ENCODE results near the gene KANSL1L.

KANSL1L gene

DNA sequence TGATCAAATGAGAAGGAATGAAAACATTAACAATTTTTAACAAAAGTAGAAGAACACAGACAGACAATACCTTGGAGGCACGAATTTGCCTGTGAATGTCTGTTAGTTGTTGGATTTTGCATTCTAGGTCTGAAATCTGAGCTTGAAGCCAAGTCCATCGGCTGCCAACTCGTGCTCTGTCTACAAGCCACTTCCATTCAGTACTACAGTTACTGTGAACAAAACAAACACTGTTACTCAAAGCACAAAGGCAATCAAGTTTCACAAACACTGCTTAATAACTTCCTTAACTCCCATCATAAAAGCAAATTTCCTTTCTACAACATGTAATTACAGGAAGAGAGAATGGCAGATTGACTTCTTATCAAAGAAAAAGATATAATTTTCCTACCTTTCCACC lies 42.2 kb downstream of the KANSL1L start:
- no peak for DNase-seq (ENCODE audit: extremely low read depth, low read depth)
- no peak overlapping the region for H3K4me3 ChIP-seq (replicated peaks; ENCODE audit: low read depth, low read length)
- TF ChIP-seq, protein P1, sequence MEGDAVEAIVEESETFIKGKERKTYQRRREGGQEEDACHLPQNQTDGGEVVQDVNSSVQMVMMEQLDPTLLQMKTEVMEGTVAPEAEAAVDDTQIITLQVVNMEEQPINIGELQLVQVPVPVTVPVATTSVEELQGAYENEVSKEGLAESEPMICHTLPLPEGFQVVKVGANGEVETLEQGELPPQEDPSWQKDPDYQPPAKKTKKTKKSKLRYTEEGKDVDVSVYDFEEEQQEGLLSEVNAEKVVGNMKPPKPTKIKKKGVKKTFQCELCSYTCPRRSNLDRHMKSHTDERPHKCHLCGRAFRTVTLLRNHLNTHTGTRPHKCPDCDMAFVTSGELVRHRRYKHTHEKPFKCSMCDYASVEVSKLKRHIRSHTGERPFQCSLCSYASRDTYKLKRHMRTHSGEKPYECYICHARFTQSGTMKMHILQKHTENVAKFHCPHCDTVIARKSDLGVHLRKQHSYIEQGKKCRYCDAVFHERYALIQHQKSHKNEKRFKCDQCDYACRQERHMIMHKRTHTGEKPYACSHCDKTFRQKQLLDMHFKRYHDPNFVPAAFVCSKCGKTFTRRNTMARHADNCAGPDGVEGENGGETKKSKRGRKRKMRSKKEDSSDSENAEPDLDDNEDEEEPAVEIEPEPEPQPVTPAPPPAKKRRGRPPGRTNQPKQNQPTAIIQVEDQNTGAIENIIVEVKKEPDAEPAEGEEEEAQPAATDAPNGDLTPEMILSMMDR (IDR thresholded peaks at IDR 0.05; ENCODE audit: low read depth, low read length, missing control alignments): no peak

DNA sequence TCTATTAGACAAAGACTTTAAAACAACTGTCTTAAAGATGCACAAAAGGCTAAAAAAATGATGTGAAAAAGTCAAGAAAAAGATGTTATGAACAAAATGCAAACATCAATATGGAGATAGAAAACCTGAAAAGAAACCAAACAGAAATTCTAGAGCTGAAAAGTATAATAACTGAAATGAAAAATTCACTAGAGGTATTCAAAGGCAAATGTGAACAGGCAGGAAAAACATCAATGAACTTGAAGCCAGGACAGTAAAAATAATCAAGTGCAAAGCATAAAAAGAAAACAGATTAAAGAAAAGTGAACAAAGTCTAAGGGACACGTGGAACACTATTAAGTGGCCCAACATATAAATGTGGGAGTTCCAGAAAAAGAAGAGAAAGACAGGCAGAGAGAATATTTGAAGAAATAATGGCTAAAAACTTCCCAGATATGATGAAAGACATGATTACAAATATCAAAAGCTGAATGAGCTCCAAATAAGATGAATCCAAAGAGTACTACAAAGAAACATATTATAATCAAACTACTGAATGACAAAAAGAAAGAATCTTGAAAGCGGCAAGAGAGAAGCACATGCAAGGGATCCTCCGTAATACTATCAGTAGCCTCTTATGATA lies 57.5 kb downstream of the KANSL1L start:
- H3K4me3 ChIP-seq (replicated peaks; ENCODE audit: low read depth, low read length): no peak overlapping the region
- TF ChIP-seq, protein P1 (IDR thresholded peaks at IDR 0.05; ENCODE audit: low read depth, low read length, missing control alignments): no peak

DNA sequence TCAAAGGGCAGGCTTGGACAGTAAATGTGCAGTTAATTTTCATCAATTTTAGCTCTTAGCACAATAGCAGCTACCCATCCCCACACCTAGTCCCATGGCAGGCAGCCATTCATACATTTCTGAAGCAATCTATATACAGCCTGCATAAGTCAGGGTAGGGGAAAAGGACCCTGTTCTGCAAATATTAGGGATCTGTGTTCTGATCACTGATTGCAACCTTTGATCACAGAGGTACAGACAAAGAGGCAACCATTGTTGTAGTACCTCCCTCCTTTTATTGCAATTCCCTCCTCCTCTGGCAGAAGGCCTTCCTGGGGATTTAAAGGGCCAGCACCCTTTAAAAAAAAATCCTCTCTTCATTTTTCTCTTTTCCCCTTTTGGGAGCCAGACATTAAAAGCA lies 58.3 kb downstream of the KANSL1L start:
- no peak overlapping the region for H3K4me3 ChIP-seq (replicated peaks; ENCODE audit: low read depth, low read length)
- TF ChIP-seq, protein P1 (IDR thresholded peaks at IDR 0.05; ENCODE audit: low read depth, low read length, missing control alignments): no peak
- no peak for DNase-seq (ENCODE audit: extremely low read depth, low read depth)

More for the DNA sequence above, 57.5 kb downstream of the KANSL1L start:
- no peak for DNase-seq (ENCODE audit: extremely low read depth, low read depth)

DNA sequence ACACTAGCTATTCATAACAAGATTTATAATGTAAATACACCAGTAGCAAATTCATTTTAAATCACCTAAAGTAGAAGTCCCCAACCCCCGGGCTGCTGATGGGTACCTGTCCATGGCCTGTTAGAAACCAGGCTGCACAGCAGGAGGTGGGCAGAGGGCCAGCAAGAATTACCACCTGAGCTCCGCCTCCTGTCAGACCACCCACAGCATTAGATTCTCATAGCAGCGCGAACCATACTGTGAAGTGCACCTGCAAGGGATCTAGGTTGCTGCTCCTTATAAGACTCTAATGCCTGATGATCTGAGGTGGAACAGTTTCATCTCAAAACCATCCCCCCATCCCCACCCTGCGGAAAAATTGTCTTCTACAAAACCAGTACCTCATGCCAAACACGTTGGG lies 71.3 kb downstream of the KANSL1L start:
- DNase-seq (ENCODE audit: extremely low read depth, low read depth): no peak
- TF ChIP-seq, protein P1 (IDR thresholded peaks at IDR 0.05; ENCODE audit: low read depth, low read length, missing control alignments): no peak
- no peak overlapping the region for H3K4me3 ChIP-seq (replicated peaks; ENCODE audit: low read depth, low read length)

DNA sequence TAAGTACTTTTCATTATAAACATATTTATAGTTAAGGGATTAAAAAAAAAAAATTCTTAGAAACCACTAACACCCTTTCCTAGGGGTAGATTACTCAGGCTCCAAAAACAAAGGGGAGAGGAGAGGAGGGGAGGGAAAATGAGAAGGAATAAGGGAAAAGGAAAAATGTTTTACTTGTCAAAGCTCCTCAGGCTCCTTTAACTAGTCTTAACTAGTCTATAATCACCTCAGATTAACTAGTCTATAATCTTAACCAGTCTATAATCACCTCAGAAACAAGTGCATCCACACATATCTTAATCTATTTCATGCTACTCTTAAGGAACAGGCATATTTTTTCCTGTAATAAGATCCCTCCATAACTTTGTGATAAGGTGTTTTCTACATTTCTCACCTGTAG lies 76.4 kb downstream of the KANSL1L start:
- H3K4me3 ChIP-seq (replicated peaks; ENCODE audit: low read depth, low read length): no peak overlapping the region
- no peak for DNase-seq (ENCODE audit: extremely low read depth, low read depth)
- TF ChIP-seq, protein P1 (IDR thresholded peaks at IDR 0.05; ENCODE audit: low read depth, low read length, missing control alignments): no peak

DNA sequence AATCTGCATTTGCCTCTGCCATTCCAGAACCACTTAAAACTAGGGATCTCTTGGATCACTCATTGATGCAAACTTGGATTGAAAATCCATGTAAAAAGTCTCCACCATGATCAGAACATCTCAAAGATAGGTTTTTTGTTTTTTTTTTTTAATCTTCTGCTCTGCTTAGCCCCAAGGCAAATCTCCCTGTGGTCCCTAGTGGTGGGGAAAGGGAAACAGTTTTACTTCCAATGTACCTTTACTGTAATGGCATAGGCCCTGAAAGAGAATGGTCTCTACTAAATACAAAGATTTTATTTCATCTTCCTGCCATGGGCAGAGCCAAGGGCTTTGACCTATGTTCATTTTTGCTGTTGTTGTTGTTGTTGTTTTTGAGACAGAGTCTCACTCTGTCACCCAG lies 78.4 kb downstream of the KANSL1L start:
- TF ChIP-seq, protein P1 (IDR thresholded peaks at IDR 0.05; ENCODE audit: low read depth, low read length, missing control alignments): no peak
- no peak for DNase-seq (ENCODE audit: extremely low read depth, low read depth)
- no peak overlapping the region for H3K4me3 ChIP-seq (replicated peaks; ENCODE audit: low read depth, low read length)

DNA sequence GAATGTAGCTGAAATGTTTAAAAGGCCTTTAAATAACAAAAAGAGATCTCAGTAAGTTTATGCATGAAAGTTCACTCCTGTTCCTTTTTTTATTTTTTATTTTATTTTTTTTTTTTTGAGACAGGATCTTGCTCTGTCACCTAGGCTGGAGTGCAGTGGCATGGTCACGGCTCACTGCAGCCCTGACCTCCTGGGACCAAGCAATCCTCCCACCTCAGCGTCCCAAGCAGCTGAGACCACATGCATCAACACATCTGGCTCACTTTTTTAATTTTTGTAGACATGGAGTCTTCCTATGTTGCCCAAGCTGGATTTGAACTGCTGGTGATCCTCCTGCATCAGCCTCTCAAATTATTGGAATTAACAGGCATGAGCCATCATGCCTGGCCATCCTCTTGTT lies 84.3 kb downstream of the KANSL1L start:
- no peak overlapping the region for H3K4me3 ChIP-seq (replicated peaks; ENCODE audit: low read depth, low read length)
- DNase-seq (ENCODE audit: extremely low read depth, low read depth): no peak
- TF ChIP-seq, protein P1 (IDR thresholded peaks at IDR 0.05; ENCODE audit: low read depth, low read length, missing control alignments): no peak

All from HFF-Myc (cell line).